ENCODE measurements around the gene PLA2G4F. TPM values are rescaled to one million over a fixed set of nuclear protein-coding genes. Genes with fewer than 3 reads are reported as not detected.

PLA2G4F gene
- total and polyA plus RNA-seq, 2 donors: 2.7 to 3.1 TPM

DNA sequence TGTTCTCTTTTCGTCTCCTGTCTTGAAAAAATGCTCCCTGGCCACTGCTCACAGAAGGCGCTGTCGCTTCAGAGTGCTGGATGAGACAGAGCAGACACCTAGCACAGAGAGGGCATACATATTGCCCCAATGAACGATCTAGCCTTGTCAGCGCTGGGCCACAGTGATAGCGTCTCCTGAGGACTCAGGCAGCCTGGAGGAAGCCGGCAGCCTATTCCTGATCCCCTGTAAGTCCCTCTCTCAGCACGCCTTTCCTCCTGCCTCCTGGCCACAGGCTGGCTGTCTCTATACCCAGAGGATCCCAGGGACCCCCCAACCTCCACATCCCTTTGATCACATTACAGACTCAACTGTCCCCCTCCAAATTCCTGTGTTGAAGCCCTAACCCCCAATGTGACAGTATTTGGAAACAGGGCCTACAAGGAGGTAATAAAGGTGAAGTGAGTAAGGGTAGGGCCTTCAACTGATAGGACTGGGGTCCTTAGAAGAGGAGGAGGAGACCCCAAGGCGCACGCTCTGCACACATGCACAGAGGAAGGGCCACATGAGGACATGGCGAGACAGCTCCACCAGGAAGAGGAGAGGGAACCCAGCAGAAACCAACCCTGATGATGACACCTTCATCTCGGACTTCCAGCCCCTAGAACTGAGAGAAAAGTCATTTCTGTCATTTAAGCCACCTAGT, 7.5 kb downstream of the PLA2G4F start:
- Histone ChIP-seq H3K4me1 (ENCODE audit: insufficient read depth) (peaks cover 1% of the 10 kb centered on the region), H3K27ac (ENCODE audit: low read depth) (no peak overlapping the region), H3K36me3 (ENCODE audit: insufficient read depth) (no peaks in the 10 kb centered on the region), H3K4me3 (ENCODE audit: low read depth, low read length) (no peak overlapping the region)
- WGBS: 70% methylated on average over 12 of the region's 12 CpGs
- DNase-seq (ENCODE audit: extremely low spot score): no peak

DNA sequence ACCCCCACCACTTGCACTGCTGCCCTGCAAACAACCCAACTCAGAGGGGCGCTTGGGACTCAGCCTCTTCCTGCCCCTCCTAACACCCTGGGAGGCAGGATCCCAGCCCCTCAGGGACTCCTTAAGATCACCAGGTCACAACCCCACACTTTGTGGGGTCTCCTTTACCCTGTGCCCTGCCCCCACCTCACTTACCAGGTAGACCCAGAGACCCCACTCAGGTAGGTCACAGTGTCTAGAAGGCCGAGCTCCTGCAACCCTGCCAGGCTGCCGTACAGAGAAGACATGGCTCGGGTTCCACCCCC, 9.1 kb downstream of the PLA2G4F start:
- H3K4me3 ChIP-seq (ENCODE audit: low read depth, low read length): no peak overlapping the region
- no peaks in the 10 kb centered on the region for H3K4me1 ChIP-seq (ENCODE audit: insufficient read depth)
- WGBS: 94% methylated on average over 4 of the region's 4 CpGs
- H3K27ac ChIP-seq (ENCODE audit: low read depth): no peak overlapping the region
- DNase-seq (ENCODE audit: extremely low spot score): no peak
- no peaks in the 10 kb centered on the region for H3K36me3 ChIP-seq (ENCODE audit: insufficient read depth)

DNA sequence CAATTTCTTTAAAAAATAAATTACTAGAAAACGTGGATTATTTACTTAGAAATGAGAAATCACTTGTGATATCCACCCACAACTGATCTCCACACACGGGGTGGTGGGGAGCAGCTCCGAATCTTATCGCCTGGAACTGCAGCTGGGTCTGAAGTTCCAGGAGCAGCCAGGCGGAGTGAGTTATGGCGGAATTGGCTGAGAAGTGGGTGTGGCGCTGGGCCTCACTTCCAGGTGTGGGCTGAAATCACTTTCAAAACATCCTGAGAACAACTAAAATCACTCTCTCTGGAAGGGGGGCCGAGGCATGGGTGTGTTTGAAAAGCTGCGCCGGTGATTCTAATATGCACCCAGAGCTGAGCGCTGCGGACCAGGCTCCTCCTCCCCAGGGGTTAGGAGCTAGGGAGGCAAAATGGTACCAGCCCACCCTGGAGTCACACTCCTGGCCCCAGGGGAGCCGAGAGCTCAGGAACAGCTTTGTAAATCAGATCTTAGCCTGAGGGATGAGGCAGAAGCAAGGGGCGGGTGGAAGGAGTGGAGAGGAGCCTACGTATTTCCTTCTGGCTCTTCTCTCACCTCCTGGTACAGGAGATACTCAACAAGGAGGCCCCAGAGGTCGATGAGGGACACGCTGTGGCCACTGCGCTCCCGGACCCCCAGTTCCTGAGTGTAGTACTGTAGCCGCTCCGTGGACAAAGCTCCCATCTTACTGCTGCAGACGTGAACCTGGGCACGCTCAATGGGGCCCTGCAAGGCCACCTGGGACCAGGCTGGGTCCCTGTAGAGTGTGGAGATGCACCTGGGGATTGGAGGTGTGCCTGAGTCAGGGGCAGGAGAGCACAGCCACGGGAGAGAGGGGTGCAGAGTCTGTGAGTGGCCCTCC, 9.6 kb downstream of the PLA2G4F start:
- DNase-seq (ENCODE audit: extremely low spot score): no peak
- Histone ChIP-seq H3K4me1 (ENCODE audit: insufficient read depth) (no peaks in the 10 kb centered on the region), H3K36me3 (ENCODE audit: insufficient read depth) (no peaks in the 10 kb centered on the region), H3K27ac (ENCODE audit: low read depth) (no peak overlapping the region), H3K4me3 (ENCODE audit: low read depth, low read length) (no peak overlapping the region)
- 80% methylated on average over 24 of the region's 24 CpGs for WGBS

DNA sequence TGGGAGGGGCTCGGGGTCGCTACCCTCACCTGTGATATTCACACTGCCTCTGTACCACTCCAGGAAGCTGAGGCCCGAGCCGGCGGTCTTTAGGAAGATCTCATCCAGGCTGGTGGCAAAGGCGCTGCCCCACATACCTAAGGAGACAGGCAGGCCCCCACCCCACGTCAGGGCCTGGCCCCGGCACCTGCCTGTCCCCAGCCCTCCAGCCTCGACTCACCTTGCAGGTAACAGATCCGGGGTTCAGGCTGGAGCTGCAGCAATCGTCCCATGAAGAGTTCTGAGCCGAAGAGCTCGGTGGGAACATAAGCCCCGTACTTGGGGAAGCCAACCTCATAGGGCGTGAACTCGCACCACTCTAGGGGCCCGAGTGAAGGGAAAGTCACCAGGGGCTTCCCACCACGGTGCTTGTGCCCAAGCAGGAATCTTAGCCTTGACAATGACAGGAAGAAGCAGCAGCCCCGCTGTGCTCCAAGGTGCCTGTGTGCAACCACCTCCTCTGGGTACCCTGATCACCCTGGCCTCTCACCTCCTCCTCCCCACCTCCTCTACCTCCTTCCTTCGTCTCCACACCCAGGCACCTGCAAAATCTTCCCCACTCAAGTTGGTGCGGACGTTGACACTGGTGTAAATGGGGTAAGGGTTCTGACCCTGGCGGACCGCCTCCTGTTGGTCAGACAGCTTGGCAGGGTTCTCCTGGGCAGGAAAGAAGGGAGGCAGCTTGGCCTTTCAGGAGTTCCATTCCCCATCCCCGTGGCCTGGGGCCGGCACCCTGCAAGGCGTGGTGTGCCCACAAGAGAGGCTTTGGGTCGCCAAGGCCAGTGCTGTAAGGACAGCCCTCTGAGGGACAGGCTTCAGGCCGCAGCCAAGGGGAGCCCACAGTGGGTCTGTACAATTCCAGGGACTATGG, 10.6 kb downstream of the PLA2G4F start:
- Histone ChIP-seq H3K36me3 (ENCODE audit: insufficient read depth) (no peaks in the 10 kb centered on the region), H3K4me3 (ENCODE audit: low read depth, low read length) (no peak overlapping the region), H3K27ac (ENCODE audit: low read depth) (no peak overlapping the region), H3K4me1 (ENCODE audit: insufficient read depth) (no peaks in the 10 kb centered on the region)
- 82% methylated on average over 29 of the region's 29 CpGs for WGBS
- DNase-seq (ENCODE audit: extremely low spot score): no peak

DNA sequence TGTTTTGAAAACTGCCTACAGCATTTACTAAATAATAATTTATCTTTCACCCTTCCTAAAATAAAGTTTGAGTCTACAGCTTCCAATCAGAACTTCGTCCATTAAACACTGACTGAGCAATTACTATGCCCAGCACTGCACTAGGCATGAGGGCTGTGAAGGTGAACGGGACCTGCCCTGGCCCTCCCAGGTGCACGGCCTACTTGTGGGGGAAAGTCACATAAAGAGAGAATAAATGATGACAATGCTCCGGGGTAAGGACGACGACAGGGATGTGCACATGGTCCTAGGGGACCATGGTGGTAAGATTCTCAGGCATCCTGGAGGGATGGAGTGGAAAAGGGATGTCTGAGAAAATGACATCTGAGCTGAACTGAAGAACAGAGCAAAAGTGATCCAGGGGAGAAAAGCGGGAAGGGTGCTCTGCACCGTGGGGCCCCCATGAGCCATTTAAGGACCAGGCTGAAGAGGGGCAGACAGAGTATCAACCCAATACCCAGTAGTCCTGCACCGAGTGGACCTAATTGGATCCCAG, 11.5 kb downstream of the PLA2G4F start:
- Histone ChIP-seq H3K36me3 (ENCODE audit: insufficient read depth) (no peaks in the 10 kb centered on the region), H3K4me1 (ENCODE audit: insufficient read depth) (no peaks in the 10 kb centered on the region), H3K4me3 (ENCODE audit: low read depth, low read length) (no peak overlapping the region), H3K27ac (ENCODE audit: low read depth) (no peak overlapping the region)
- DNase-seq (ENCODE audit: extremely low spot score): no peak
- 72% methylated on average over 9 of the region's 9 CpGs for WGBS

DNA sequence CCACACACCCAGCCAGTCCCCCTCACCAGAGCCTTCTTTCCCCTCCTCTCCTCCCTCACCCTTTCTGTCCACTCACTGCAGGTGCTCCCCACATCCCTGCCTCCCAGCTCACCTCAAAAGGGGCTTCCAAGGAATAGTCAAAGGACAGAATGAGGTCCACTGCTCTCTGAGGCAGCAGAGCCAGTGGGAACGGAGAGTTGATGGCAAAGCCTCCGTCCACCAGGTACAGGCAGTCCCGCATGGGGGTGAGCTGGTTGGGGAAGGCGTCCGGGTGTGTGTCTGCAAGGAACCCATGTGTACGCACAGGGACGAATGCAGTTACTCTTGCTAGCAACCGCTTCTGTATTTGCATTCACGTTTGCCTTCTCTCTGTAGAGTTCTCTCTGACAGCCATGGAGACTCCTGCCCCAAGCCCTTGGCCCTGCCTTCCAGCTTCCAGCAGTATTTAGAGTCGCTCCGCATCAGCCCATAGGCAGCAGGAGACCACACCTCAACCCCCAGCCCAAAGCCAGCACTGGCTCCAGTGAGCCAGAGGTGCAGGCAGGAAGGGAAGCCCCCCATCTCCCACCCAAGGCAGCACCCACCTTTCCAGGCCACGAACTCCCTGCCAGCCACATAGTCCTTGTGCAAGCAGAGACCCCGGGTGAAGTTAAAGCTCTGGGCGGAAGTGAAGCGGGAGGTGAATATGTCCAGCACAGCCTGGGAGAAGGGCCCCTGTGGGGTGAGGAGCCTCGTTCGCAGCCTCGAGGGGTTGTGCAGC, 12.4 kb downstream of the PLA2G4F start:
- H3K27ac ChIP-seq (ENCODE audit: low read depth): no peak overlapping the region
- 82% methylated on average over 18 of the region's 18 CpGs for WGBS
- H3K4me3 ChIP-seq (ENCODE audit: low read depth, low read length): no peak overlapping the region
- no peaks in the 10 kb centered on the region for H3K4me1 ChIP-seq (ENCODE audit: insufficient read depth)
- H3K36me3 ChIP-seq (ENCODE audit: insufficient read depth): no peaks in the 10 kb centered on the region
- DNase-seq (ENCODE audit: extremely low spot score): no peak

DNA sequence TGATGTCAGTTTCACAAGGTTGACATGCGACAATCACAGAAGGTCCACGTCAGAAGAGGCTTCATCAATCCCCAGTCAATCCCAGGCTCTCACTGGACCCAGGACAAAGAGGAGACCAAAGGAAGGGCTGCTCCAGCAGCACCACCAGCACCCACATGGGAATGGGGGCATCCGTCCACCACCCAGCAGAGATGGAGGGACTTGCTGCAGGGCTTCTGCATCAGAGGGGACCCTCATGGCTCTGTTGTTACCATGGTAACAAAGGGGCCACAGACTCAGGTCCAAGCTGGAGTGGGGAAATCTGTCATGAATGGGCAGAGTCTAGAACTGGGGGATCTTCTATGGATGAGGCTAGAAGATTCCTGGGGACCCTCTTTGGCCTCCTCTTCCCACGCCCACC, 13.1 kb downstream of the PLA2G4F start:
- no peaks in the 10 kb centered on the region for H3K36me3 ChIP-seq (ENCODE audit: insufficient read depth)
- DNase-seq (ENCODE audit: extremely low spot score): no peak
- no peak overlapping the region for H3K4me3 ChIP-seq (ENCODE audit: low read depth, low read length)
- H3K4me1 ChIP-seq (ENCODE audit: insufficient read depth): no peaks in the 10 kb centered on the region
- H3K27ac ChIP-seq (ENCODE audit: low read depth): no peak overlapping the region
- WGBS: 88% methylated on average over 4 of the region's 4 CpGs

DNA sequence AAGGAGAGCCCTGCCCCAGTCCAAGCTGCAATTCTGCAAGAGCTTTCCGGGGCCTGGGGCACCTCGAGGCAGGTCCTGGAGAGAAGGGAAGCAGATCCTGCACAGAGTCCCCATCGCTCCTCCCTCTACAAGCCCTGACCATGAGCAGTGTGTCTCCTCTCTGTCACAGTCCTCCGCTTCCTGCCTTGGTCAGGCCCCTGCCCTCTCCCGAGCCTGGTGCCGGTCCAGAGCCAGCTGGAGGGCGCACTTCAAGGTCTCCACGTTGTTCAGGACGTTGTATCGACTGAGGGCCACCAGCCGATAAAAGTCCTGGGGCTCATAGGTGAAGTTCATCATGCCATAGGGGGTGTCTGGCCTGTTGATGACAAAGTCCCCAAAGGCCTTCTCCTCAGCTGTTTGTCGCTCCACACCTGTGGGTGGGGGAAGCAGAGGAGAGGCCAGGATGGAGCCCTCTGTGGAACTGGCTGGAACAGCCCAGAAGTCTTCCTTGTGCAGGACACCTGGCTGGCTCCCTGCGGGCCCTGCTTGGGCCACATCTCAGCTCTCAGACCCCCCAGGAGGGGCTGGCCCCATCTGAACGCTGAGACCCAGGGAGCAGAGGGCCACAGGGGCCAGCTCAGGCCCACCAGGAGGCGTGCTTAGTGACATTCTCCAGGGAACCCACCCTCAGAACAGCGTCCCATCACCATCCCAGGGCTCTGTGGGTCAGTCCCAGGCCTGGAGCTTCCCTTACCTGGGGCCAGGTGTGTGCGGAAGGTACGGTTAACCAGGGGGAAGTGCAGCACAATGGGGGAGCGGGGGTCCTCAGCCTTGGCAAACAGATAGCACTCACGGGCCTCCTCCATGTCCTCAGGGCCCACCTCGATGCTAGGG, 14.4 kb downstream of the PLA2G4F start:
- WGBS: 82% methylated on average over 21 of the region's 21 CpGs
- Histone ChIP-seq H3K27ac (ENCODE audit: low read depth) (no peak overlapping the region), H3K36me3 (ENCODE audit: insufficient read depth) (no peaks in the 10 kb centered on the region), H3K4me3 (ENCODE audit: low read depth, low read length) (no peak overlapping the region), H3K4me1 (ENCODE audit: insufficient read depth) (no peaks in the 10 kb centered on the region)
- no peak for DNase-seq (ENCODE audit: extremely low spot score)

DNA sequence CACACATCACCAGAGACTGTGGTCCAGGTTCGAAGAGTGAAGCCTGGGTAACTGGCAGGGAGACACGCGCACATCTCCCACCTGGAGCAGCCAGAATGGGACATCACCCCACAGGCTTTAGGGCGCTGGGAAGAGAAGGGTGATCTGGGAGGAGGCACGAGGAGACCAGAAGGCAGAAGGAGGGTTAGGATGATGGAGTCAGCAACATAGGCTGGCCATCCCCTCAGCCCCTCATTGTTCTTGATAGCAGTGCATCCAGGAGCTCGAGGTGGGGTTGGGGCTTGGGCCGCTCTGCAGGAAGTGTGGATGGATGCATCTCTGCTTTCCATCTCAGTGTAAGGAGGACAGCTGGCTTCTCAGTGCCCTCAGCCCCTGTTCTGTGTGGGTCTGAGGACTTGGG, 15.2 kb downstream of the PLA2G4F start:
- Histone ChIP-seq H3K4me1 (ENCODE audit: insufficient read depth) (no peaks in the 10 kb centered on the region), H3K27ac (ENCODE audit: low read depth) (no peak overlapping the region), H3K4me3 (ENCODE audit: low read depth, low read length) (no peak overlapping the region), H3K36me3 (ENCODE audit: insufficient read depth) (no peaks in the 10 kb centered on the region)
- WGBS: 84% methylated on average over 7 of the region's 7 CpGs
- no peak for DNase-seq (ENCODE audit: extremely low spot score)

DNA sequence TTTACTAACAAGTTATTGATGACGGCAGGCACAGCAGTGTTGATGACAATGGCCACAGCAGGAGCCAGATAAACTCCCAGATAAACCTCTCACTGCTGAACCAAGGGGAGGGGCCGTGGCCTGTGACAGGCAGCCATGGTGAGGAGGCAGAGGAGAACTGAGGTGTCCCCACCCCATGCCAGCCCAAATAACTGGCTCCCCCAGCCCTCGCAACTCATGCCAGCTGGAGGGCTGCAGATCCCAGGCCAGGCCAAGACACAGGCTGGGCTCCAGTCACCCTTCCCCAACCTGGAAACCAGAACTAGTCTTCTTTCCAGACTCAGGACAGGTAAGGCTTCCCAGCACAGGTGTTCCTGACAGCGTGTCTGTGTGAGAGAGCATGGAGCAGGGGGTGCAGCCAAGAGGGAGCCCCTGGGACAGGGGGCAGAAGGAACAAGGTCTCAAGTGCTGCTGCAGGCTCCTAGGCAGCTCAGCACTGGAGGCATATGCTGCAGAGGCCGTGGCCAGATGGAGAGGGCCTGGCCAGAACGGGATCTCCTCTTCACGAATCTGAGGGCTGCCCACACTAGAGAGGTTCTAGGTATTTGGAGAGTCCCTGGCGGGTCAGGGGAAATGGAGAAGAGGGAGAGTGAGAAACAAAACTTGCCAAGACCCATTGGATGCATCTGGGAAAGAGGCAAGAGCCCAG, 15.9 kb downstream of the PLA2G4F start:
- no peak for DNase-seq (ENCODE audit: extremely low spot score)
- Histone ChIP-seq H3K27ac (ENCODE audit: low read depth) (no peak overlapping the region), H3K36me3 (ENCODE audit: insufficient read depth) (no peaks in the 10 kb centered on the region), H3K4me3 (ENCODE audit: low read depth, low read length) (no peak overlapping the region), H3K4me1 (ENCODE audit: insufficient read depth) (no peaks in the 10 kb centered on the region)
- 80% methylated on average over 8 of the region's 8 CpGs for WGBS

DNA sequence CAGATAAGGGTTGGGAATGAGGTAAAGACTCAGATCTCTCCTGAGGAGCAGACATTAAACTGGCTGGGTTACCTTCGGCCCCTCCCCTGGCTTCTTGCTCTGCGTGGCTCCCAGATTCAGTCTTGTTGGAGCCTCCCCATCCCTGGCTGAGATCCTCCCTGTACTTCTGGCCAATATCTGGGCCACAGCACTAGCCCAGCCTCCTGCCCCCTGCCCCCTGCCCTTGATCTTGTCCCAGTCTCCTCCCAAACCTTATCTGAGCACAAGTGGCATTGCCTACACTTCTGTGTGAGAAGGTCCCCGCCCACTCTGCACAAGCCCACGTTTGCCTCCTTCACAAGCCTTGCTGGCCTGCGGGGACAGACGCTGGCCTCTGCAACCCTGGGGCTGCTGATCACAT, 16.8 kb downstream of the PLA2G4F start:
- Histone ChIP-seq H3K27ac (ENCODE audit: low read depth) (no peak overlapping the region), H3K36me3 (ENCODE audit: insufficient read depth) (no peaks in the 10 kb centered on the region), H3K4me3 (ENCODE audit: low read depth, low read length) (no peak overlapping the region), H3K4me1 (ENCODE audit: insufficient read depth) (no peaks in the 10 kb centered on the region)
- DNase-seq (ENCODE audit: extremely low spot score): no peak
- WGBS: 82% methylated on average over 6 of the region's 6 CpGs

DNA sequence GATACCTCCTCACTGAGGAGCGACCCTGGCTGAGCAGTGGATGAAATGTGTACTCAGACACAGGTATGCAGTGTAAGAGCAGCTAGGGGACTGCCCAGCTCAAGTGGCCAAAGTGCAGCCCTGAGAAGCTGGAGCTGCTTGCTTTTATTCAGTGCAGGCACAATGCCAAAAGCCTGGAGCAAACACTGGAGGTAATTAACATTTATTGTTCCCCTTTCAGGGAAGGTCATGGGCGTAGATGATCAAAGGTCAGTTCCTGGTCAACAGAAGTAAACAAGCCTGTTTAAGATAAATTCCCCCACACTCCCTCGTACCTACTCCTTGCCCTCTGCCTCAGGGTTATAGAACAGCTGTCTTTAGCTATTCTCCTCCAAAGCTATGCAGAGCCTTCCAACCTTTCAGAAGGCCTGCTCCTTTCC, 17.5 kb downstream of the PLA2G4F start:
- Histone ChIP-seq H3K4me3 (ENCODE audit: low read depth, low read length) (no peak overlapping the region), H3K36me3 (ENCODE audit: insufficient read depth) (no peaks in the 10 kb centered on the region), H3K4me1 (ENCODE audit: insufficient read depth) (no peaks in the 10 kb centered on the region), H3K27ac (ENCODE audit: low read depth) (no peak overlapping the region)
- DNase-seq (ENCODE audit: extremely low spot score): no peak
- 55% methylated on average over 3 of the region's 3 CpGs for WGBS
